GM18526 (cell line): ENCODE results near the gene HSDL2.
A peak's percentile ranks its signal among the peaks of the same experiment; 100 is the strongest.

Experiments used
- POLR2A ChIP-seq: IDR thresholded peaks from 3 replicates; pipeline ENCODE4 v1.6.1; 2011; ENCODE audit not compliant: insufficient read length; ENCODE audit errors: extremely low read depth

The HSDL2 gene

GRCh38 chr9:112380102-112380824, at the start of gene HSDL2:
TSS of gene HSDL2 (plus strand) at chr9:112380108. CDS start at chr9:112380164, 56 bp downstream.
- TF ChIP-seq POLR2A = no peak

GRCh38 chr9:112331674-112331952, 48.3 kb upstream of the HSDL2 start:
- TF ChIP-seq POLR2A = no peak

GRCh38 chr9:112332214-112332613, 47.7 kb upstream of the HSDL2 start:
- no peak for TF ChIP-seq POLR2A

DNA sequence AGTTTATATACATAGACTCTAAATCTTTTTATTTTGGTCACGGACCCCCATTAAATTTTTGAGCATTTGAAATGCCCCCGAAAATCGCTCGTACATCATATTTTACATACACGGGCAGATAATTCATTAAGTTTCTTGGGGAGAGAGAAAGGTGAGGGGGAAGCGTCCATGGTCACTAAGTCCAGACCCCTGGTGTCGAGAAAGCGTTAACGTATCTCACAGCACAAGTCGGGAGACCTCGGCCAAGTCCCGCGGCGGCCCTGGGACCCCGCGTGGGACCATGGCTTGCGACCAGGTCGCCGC, 47.3 kb upstream of the HSDL2 start:
- no peak for TF ChIP-seq POLR2A

DNA sequence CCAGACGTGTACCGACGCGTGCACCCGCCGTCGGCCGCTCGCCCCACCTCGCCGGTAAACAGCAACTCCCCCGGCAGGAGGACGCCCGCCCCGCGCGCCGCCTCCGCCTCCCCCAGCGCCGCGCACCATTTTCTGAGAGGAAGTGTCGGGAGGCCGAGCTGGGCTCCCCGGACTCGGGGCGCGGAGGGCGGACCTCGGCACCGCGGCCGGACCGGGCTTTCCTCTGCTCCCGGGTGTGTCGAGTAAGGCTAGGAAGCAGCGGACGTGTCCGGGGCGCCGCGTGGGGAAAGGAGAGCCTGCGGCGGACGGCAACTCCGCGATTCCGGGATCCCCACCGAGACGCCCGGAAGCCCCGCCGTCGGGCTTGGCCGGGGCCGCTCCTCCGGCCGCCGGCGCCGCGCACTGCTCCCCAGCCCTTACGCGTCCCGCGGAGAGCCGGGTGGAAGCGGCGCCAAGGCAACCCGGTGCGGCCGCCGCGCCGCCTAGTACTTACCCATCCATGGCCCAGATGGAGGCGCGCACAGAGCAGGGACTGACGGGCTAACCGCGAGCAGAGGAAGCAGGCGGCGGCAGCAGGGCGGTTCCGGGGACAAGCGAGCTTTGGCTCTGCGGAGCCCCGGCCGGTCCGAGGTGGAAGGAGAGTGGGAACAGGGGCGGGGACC, 46.8 kb upstream of the HSDL2 start, which contains the start of gene PTBP3:
Gene PTBP3 (minus strand): TSS at position 643 of the 662 bp plus-strand sequence. CDS start 35,754 bp downstream, outside the sequence.
- peak; percentile 72 for TF ChIP-seq POLR2A

- no peak for TF ChIP-seq POLR2A
Observed at GRCh38 chr9:112333639-112334431, 46.1 kb upstream of the HSDL2 start.

DNA sequence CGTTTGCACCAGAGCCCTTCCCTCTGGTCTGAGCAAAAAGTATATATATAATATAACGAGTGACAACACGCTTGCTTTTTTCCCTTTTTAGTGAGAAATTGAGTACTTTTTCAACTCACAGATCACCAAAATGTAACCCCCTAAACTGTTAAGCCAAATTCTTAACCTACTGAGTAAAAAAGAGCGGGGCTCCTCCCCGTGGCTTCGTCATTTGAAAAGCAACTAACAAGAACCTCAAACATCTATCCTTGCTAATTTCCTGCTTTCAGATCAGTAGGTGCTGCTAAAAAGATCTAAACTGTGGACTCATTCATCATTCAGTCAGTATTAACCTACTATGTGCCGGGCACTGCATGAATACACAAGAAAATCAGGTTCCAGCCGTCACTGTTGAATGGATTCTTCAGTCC, 45.5 kb upstream of the HSDL2 start:
- no peak for TF ChIP-seq POLR2A

DNA sequence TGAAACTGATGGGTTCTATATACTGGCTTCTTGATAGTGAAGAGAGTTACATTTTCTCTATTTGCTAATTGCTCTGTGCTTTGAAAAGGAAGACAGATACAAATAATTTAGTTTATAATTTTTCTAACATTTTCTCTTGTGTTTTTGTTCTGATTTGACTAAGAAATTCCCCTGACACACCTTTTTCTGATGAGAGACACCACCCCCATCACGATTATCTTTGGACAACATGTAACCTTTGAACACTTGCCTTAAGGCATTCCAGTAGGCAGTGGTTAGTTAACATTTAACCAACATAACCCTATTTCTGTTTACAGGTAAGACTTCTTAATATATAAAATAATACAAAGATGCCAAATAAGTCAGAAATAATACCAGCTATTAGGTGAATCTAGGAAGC, 42.4 kb upstream of the HSDL2 start:
- TF ChIP-seq POLR2A = no peak

DNA sequence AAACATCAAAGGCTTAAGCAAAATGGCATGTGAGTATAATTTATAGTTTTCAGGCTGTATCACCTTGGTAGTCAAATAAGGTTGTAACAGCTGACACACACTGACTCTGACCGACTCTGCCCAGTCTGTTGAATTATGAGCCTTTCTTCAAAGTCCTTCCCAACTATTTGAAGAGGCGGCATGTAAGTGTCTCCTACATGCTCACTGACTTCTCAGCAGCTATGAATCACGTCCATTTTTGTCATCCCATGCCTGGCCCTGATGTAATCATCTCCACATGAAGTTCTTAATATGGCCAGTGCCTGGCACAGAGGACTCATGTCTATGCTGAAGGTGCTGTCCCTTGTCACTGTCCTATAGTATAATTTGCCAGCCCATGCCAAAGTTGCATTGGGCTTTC, 41.3 kb upstream of the HSDL2 start:
- TF ChIP-seq POLR2A = no peak

DNA sequence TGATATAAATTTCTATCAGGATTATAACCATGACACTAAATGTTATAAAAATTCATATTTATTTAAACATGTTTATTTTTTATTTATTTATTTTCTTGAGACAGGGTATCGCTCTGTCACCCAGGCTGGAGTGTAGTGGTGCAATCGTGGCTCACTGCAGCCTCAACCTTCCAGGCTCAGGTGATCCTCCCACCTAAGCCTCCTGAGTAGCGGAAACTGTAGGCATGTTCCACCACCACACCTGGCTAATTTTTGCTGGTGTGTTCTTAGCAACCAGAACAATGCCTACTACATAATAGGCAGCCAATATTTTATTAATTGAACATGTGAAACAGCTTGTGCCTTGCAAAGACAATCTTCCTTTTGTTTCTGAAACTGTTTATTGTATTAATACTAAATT, 40.0 kb upstream of the HSDL2 start:
- no peak for TF ChIP-seq POLR2A

DNA sequence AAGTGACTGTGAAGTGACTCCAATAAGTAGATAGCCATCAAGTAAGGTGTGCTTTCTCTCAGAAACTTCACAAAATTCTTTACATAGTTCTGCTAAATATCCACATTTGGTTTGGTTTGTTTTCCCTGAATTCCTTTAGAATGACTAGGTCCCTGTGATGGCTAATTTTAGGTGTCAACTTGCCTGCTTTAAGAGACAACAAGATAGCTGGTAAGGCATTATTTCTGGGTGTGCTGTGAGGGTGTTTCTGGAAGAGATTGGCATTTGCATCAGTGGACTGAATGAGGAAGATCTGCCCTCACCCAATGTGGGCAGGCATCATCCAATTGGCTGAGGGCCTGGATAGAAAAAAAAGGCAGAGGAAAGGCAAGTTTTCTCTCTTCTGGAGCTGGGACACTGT, 38.2 kb upstream of the HSDL2 start:
- no peak for TF ChIP-seq POLR2A

DNA sequence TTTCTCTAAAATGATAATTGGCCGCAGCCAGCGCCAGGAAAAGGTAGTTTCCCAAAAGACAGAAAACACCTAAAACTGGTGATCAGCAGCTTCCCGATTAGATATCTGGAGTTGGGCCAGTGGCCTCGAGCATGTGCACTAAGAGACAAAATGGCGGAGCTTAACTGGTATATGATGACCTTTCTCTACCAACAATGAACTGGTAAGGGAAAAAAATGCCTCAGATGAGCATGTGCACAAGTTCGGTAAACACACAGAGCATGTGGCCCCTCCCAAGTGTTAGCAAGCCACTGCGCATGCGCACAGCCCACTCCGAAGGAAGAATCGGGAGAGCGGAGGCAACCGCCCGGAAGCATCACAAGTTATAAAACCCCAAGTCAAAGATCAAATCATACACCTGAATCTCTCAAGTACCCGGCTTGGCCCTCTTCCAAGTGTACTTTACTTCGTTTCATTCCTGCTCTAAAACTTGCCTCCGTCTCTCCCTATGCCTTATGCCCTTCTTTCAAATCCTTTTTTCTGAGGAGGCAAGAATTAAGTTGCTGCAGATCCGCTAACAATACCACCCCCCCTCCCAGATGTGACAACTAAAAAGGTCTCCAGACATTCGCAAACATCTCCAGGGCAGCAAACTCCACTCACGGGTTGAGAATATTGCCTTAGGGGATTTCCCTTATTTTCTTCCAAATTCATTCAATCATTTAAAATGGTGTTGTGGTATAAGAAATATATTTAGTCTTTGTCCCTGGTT, 31.5 kb upstream of the HSDL2 start:
- peak; percentile 18 for TF ChIP-seq POLR2A

DNA sequence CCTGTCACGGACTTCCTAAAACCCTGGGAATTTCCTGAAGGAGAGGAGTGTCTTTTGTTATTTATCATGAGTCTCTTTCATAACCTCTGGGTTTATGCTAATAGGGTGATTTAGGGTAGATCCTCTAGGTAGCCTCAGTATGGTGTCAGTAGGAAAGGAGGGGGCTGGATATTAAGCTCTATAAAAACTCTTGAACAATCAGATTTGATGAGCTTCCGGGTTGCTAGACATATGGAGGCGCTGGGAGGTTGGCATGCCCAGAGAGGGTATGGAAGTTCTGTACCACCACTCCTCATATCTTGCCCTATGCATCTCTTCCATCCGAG, 30.9 kb upstream of the HSDL2 start:
- TF ChIP-seq POLR2A = no peak

GRCh38 chr9:112351184-112351583, 28.7 kb upstream of the HSDL2 start:
- TF ChIP-seq POLR2A = no peak

- no peak for TF ChIP-seq POLR2A
Observed at GRCh38 chr9:112352209-112352608, 27.7 kb upstream of the HSDL2 start.
